Activated effector memory CD4-positive, alpha-beta T cell treated with Interleukin-2 at 50 U/mL for 16 hours (primary cell): ENCODE results near the gene CMTM8.
"Not testable (repeated sequence)": the region's sequence is repeated elsewhere in the genome, so short reads cannot be mapped to it uniquely, and the experiment has no call there.

Source experiments
- DNase-seq: peaks from one replicate; pipeline ENCODE4 v3.0.0-alpha.2; 2020

The CMTM8 gene

GRCh38 chr3:32389577-32389976 is 151.1 kb downstream of the CMTM8 start:
- not testable (repeated sequence) for DNase-seq

GRCh38 chr3:32391643-32392535 is 153.4 kb downstream of the CMTM8 start, which contains the start of gene CMTM7:
CMTM7 (plus strand) TSS chr3:32391853; CDS start chr3:32391907, 54 bp downstream.
- DNase-seq, result peak; percentile 51

- DNase-seq, result peak; percentile 33
Observed at GRCh38 chr3:32392536-32393302, 154.2 kb downstream of the CMTM8 start.

GRCh38 chr3:32395496-32395895 is 157.0 kb downstream of the CMTM8 start:
- no peak for DNase-seq

- DNase-seq, result no peak
Observed at GRCh38 chr3:32397941-32398340, 159.5 kb downstream of the CMTM8 start.

GRCh38 chr3:32398531-32398930 is 160.1 kb downstream of the CMTM8 start:
- no peak for DNase-seq

GRCh38 chr3:32399030-32399620 is 160.6 kb downstream of the CMTM8 start:
- no peak for DNase-seq

- DNase-seq, result no peak
Observed at GRCh38 chr3:32401126-32401525, 162.6 kb downstream of the CMTM8 start.

GRCh38 chr3:32401556-32402081 is 163.1 kb downstream of the CMTM8 start:
- peak; percentile 50 for DNase-seq

GRCh38 chr3:32403663-32404062 is 165.2 kb downstream of the CMTM8 start:
- no peak for DNase-seq

GRCh38 chr3:32404714-32405113 is 166.2 kb downstream of the CMTM8 start:
- no peak for DNase-seq

GRCh38 chr3:32405155-32405554 is 166.7 kb downstream of the CMTM8 start:
- DNase-seq, result no peak

- no peak for DNase-seq
Observed at GRCh38 chr3:32405711-32406323, 167.3 kb downstream of the CMTM8 start.

- DNase-seq, result no peak
Observed at GRCh38 chr3:32406486-32407408, 168.3 kb downstream of the CMTM8 start.

GRCh38 chr3:32410367-32411246 is 172.1 kb downstream of the CMTM8 start:
- DNase-seq, result no peak

- DNase-seq, result no peak
Observed at GRCh38 chr3:32411442-32411841, 173.0 kb downstream of the CMTM8 start.

GRCh38 chr3:32412887-32413286 is 174.4 kb downstream of the CMTM8 start:
- no peak for DNase-seq

- DNase-seq, result no peak
Observed at GRCh38 chr3:32413845-32414521, 175.5 kb downstream of the CMTM8 start.

- no peak for DNase-seq
Observed at GRCh38 chr3:32414522-32415202, 176.2 kb downstream of the CMTM8 start.
